Measurements from ENCODE around the gene P2RX1.

GRCh38 chr17:3921006-3921405, 4.7 kb upstream of the P2RX1 start:
- TF ChIP-seq CTCF (IDR thresholded peaks at IDR 0.05) (no peak), POLR2A (IDR thresholded peaks at IDR 0.05) (no peak)

Measured in uterus (tissue), 2 donors.